Endothelial cell of umbilical vein (primary cell): ENCODE data around the gene PFDN1. TPM values are rescaled to one million over a fixed set of nuclear protein-coding genes. Genes with fewer than 3 reads are reported as not detected.

Experiments used
- BruUV-seq: library from RNA; stranded (reverse); fragments of 400-500 nt; replicated peaks from 2 replicates; lab custom pipeline; 2021; lab: Mats Ljungman, UMichigan
- CTCF ChIA-PET: fragments of 300-600, 350-600 bp; sonication (Branson Sonifier 250); formaldehyde crosslinking; loops from one replicate; lab custom pipeline; 2021; ENCODE audit warnings: antibody characterized with exemption, inconsistent platforms; lab: Charles Lee
- POLR2A ChIA-PET: fragments of 300-600, 350-600 bp; sonication (Branson Sonifier 250); formaldehyde crosslinking; loops from one replicate; lab custom pipeline; 2021; ENCODE audit warnings: antibody characterized with exemption, inconsistent platforms; lab: Charles Lee
- DNase-seq: peaks from one replicate; pipeline ENCODE4 v3.0.0-alpha.2; 2011; ENCODE audit warnings: low read depth, low spot score
- FAIRE-seq: peaks from 2 replicates; lab custom pipeline; 2011; peaks lifted over from hg19 to GRCh38; lab: Jason Lieb, UNC
- H2AFZ ChIP-seq: 2 replicates; pipeline ENCODE4 v1.6.0; 2012; ENCODE audit warnings: low read depth, low read length, control low read depth, inconsistent platforms
- H3K27ac ChIP-seq: 2 replicates; pipeline ENCODE4 v1.5.1; 2011; ENCODE audit warnings: low read depth, mild to moderate bottlenecking, control low read depth, low read length, moderate library complexity; ENCODE audit not compliant: insufficient read depth
- H3K27me3 ChIP-seq, 2 experiments: 2 replicates each; pipeline versions ENCODE4 v1.6.0 to v1.6.1; 2011; ENCODE audit warnings: low read length in 2 of 2, mixed read lengths in 1 of 2; ENCODE audit not compliant: control insufficient read depth in 2 of 2, insufficient read depth in 2 of 2
- H3K36me3 ChIP-seq, 2 experiments: 2 replicates in 1 of 2; 3 replicates in 1 of 2; pipeline ENCODE4 v1.5.1; 2011; ENCODE audit warnings: low read length in 2 of 2, mild to moderate bottlenecking in 1 of 2, moderate library complexity in 1 of 2; ENCODE audit not compliant: control insufficient read depth in 2 of 2, insufficient read depth in 2 of 2; ENCODE audit errors: extremely low read depth in 1 of 2
- H3K4me1 ChIP-seq: 3 replicates; pipeline ENCODE4 v1.5.1; 2011; ENCODE audit warnings: mild to moderate bottlenecking, low read length; ENCODE audit not compliant: control insufficient read depth, insufficient read depth; ENCODE audit errors: extremely low read depth
- H3K4me2 ChIP-seq: 2 replicates; pipeline ENCODE4 v1.6.1; 2011; ENCODE audit warnings: low read length, control low read depth, mixed read lengths; ENCODE audit not compliant: insufficient read depth
- H3K4me3 ChIP-seq, 3 experiments: fragments of 200-600 bp in 1 of 3; sonication (generic), shearing (Covaris generic) in 1 of 3; replicated peaks in 1 of 3; 2 replicates each; pipeline ENCODE4 v1.5.1; 2011 to 2016; ENCODE audit warnings: control low read depth in 3 of 3, low read length in 3 of 3, mild to moderate bottlenecking in 2 of 3, inconsistent platforms in 1 of 3, low read depth in 1 of 3, moderate library complexity in 1 of 3; ENCODE audit not compliant: insufficient read depth in 1 of 3
- H3K79me2 ChIP-seq: 2 replicates; pipeline ENCODE4 v1.6.0; 2012; ENCODE audit warnings: low read length, inconsistent platforms; ENCODE audit not compliant: control insufficient read depth, insufficient read depth
- H3K9ac ChIP-seq: replicated peaks from 2 replicates; pipeline ENCODE3; 2011; ENCODE audit warnings: low read length, control low read depth; ENCODE audit not compliant: insufficient read depth; ENCODE audit errors: extremely low read depth
- H3K9me1 ChIP-seq: replicated peaks from 3 replicates; pipeline ENCODE4 v1.6.0; 2011; ENCODE audit warnings: mild to moderate bottlenecking, low read length; ENCODE audit not compliant: control insufficient read depth, insufficient read depth; ENCODE audit errors: extremely low read depth
- H3K9me3 ChIP-seq: replicated peaks from 2 replicates; pipeline ENCODE4 v1.5.1; 2012; ENCODE audit warnings: low read length, inconsistent platforms; ENCODE audit not compliant: control insufficient read depth, insufficient read depth
- H4K20me1 ChIP-seq: replicated peaks from 2 replicates; pipeline ENCODE3; 2011; ENCODE audit warnings: mild to moderate bottlenecking, low read length; ENCODE audit not compliant: control insufficient read depth, insufficient read depth; ENCODE audit errors: extremely low read depth
- EZH2 ChIP-seq: IDR thresholded peaks from 2 replicates; pipeline ENCODE4 v1.6.1; 2012; ENCODE audit warnings: borderline replicate concordance, low read depth, mild to moderate bottlenecking, moderate library complexity, low read length, inconsistent platforms; ENCODE audit not compliant: severe bottlenecking
- FOS ChIP-seq: IDR thresholded peaks from 2 replicates; pipeline ENCODE4 v1.6.1; 2011; ENCODE audit warnings: mild to moderate bottlenecking, low read length, moderate library complexity, borderline replicate concordance; ENCODE audit not compliant: insufficient read depth
- GATA2 ChIP-seq: IDR thresholded peaks from 2 replicates; pipeline ENCODE4 v1.7.0; 2011; ENCODE audit warnings: low read depth, mild to moderate bottlenecking, moderate library complexity, mixed read lengths, low read length; ENCODE audit not compliant: insufficient read length, insufficient read depth
- JUN ChIP-seq: IDR thresholded peaks from 2 replicates; pipeline ENCODE4 v1.6.1; 2011; ENCODE audit warnings: borderline replicate concordance, low read depth; ENCODE audit not compliant: insufficient read length, insufficient read depth
- MAX ChIP-seq: IDR thresholded peaks from 2 replicates; pipeline ENCODE4 v1.6.1; 2011; ENCODE audit not compliant: insufficient read depth, insufficient read length
- MYC ChIP-seq: IDR thresholded peaks from one replicate; pipeline ENCODE4 v1.6.1; 2011; ENCODE audit warnings: mild to moderate bottlenecking, low read depth, low read length
- POLR2A ChIP-seq: IDR thresholded peaks from 2 replicates; pipeline ENCODE4 v1.6.1; 2012; ENCODE audit warnings: low read depth, mild to moderate bottlenecking, control low read depth, low read length
- POLR2AphosphoS5 ChIP-seq: IDR thresholded peaks from 2 replicates; pipeline ENCODE4 v1.6.1; 2012; ENCODE audit warnings: low read depth, mild to moderate bottlenecking, control low read depth, low read length, moderate library complexity; ENCODE audit not compliant: insufficient read depth
- dilution Hi-C: fragments of 300-500 bp; cut with MboI; formaldehyde crosslinking; loops from one replicate; pipeline ENCODE4 v1.15.0; 2019; ENCODE audit warnings: low sequenced_read_pairs; ENCODE audit not compliant: extremely low pct_ligation_motif_present
- intact Hi-C: fragments of 100-400 bp; cut with micrococcal nuclease; formaldehyde crosslinking; loops from one replicate; pipeline ENCODE4 v1.10.0; 2022
- polyA plus RNA-seq, 4 experiments: library from polyadenylated mRNA; depleted of rRNA in 3 of 4; stranded (reverse) in 3 of 4; unstranded in 1 of 4; fragments of >200 nt; gene quantifications; 2 replicates each; pipeline versions ENCODE4 v1.2.1 to v1.2.3, GENCODE V29; 2011 to 2012; ENCODE audit warnings: missing spikeins in 1 of 4
- total RNA-seq: library from RNA; stranded (reverse); gene quantifications from 2 replicates; pipeline ENCODE4 v1.2.3, GENCODE V29; 2021

Gene PFDN1
- total and polyA plus RNA-seq, 2 donors (not counting 3 experiments of a cell fraction or from before 2014, with no cell fraction given) = 107 to 158 TPM

- no TSS peak for BruUV-seq
- no peaks in the 10 kb centered on the region for H3K36me3 ChIP-seq
- FAIRE-seq (no peak), DNase-seq (no peak)
- H3K9me1 ChIP-seq = no peaks in the 10 kb centered on the region
- H3K4me1 ChIP-seq = peaks cover 8% of the 10 kb centered on the region
- no peaks in the 10 kb centered on the region for H3K9me3 ChIP-seq
- no peak overlapping the region for H3K27ac ChIP-seq
- H2AFZ ChIP-seq = no peak overlapping the region
- H3K27me3 ChIP-seq = no peaks in the 10 kb centered on the region
- ChIA-PET CTCF (interaction anchor here (0.9 to 1.4 kb wide), 4 partner anchors 9 to 162 kb away, joined by 3 to 4 read pairs (median 4); no protein-coding TSS in a partner anchor), POLR2A (no interaction called here)
- H3K79me2 ChIP-seq = no peaks in the 10 kb centered on the region
- dilution Hi-C loops = no loop called here
- no peak overlapping the region for H3K4me2 ChIP-seq
- no peak overlapping the region for H3K4me3 ChIP-seq
- H3K9ac ChIP-seq = no peak overlapping the region
- TF ChIP-seq GATA2 (no peak), POLR2AphosphoS5 (no peak), EZH2 (no peak), FOS (no peak), MYC (no peak), JUN (no peak), MAX (no peak), POLR2A (no peak)
- intact Hi-C loops = no loop called here
- no peaks in the 10 kb centered on the region for H4K20me1 ChIP-seq
These were observed 105.9 kb downstream of the PFDN1 start for GRCh38 chr5:140197023-140197422.
